Prostate gland (tissue), 2 donors: ENCODE data around the gene KRTAP4-9.
"Not testable (repeated sequence)": the region's sequence is repeated elsewhere in the genome, so short reads cannot be mapped to it uniquely, and the experiment has no call there.

Source experiments
- CTCF ChIP-seq, 4 experiments: fragments of 200-600 bp in 2 of 4; fragments of 450-650 bp in 2 of 4; sonication (generic) in 2 of 4; IDR thresholded peaks; 1 replicate in 3 of 4; 2 replicates in 1 of 4; pipeline ENCODE4 v1.5.1; 2016 to 2019; ENCODE audit warnings: antibody characterized with exemption in 4 of 4, mild to moderate bottlenecking in 2 of 4, moderate library complexity in 2 of 4
- POLR2A ChIP-seq: fragments of 450-650 bp; IDR thresholded peaks from one replicate; pipeline ENCODE4 v1.6.1; 2016; ENCODE audit warnings: antibody characterized with exemption, mild to moderate bottlenecking

- not testable (repeated sequence) for TF ChIP-seq CTCF (IDR thresholded peaks at IDR 0.05); POLR2A
These were observed 677 bp upstream of the KRTAP4-9 start for GRCh38 chr17:41104386-41105038.
